GM12864 (cell line): ENCODE measurements around the gene ZNF496.

Source experiments
- DNase-seq: peaks from one replicate; pipeline ENCODE4 v3.0.0-alpha.2; 2011; ENCODE audit warnings: low read depth
- H3K4me3 ChIP-seq: 2 replicates; pipeline ENCODE4 v1.5.1; 2011; ENCODE audit warnings: mild to moderate bottlenecking, low read depth, low read length, control low read depth
- TF ChIP-seq, protein P1 (sequence below): IDR thresholded peaks from 2 replicates; pipeline ENCODE4 v1.5.1; 2011; ENCODE audit warnings: low read depth, mild to moderate bottlenecking, moderate library complexity, low read length, control low read depth, inconsistent platforms; ENCODE audit errors: missing control alignments

The ZNF496 gene

DNA sequence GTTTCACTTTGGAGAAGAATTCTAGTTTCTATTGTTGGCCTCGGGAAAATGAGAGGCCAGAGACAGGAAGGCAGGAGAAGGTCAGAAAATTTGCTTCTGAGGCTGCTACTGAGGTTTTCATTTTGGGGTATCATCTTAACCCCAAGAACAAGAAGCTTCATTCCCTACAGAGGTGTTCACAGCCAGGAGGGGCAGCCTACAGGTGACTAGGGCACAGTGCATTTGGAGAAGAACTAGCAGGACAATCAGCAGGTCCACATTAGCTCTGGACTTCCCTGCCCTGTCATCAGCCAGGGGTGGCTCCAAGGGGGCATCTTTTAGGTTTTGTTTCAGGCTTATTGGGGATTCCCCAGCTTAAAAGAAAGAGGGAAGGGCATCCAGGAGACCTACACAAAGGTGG is 12.1 kb upstream of the ZNF496 start:
- H3K4me3 ChIP-seq = no peak overlapping the region
- TF ChIP-seq, protein P1, sequence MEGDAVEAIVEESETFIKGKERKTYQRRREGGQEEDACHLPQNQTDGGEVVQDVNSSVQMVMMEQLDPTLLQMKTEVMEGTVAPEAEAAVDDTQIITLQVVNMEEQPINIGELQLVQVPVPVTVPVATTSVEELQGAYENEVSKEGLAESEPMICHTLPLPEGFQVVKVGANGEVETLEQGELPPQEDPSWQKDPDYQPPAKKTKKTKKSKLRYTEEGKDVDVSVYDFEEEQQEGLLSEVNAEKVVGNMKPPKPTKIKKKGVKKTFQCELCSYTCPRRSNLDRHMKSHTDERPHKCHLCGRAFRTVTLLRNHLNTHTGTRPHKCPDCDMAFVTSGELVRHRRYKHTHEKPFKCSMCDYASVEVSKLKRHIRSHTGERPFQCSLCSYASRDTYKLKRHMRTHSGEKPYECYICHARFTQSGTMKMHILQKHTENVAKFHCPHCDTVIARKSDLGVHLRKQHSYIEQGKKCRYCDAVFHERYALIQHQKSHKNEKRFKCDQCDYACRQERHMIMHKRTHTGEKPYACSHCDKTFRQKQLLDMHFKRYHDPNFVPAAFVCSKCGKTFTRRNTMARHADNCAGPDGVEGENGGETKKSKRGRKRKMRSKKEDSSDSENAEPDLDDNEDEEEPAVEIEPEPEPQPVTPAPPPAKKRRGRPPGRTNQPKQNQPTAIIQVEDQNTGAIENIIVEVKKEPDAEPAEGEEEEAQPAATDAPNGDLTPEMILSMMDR = peak; percentile 12
- DNase-seq = no peak

DNA sequence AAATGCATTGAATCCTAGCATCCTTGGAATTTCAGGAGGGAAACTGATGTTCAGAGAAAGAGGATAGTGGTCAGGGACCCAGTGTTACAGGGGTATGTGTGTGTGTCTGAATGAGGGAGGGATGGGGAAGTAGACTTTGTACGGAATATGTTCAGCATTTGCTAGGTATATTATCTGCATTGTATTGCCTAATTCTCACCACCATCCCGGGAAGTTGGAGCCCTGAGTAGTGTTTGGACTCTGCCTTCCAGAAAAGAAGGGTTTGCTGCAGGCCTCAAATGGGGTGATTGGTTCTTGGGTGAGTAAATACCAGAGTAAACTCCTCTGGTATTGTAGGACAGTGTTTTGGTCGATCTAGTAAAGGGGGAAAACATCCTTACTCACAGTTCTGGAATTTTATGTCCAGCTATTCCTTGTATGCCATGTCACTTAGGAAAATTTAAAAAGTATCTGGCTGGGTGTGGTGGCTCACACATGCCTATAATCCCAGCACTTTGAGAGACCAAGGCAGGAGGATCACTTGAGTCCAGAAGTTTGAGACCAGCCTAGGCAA is 7.1 kb upstream of the ZNF496 start:
- no peak overlapping the region for H3K4me3 ChIP-seq
- TF ChIP-seq, protein P1 = no peak
- DNase-seq = no peak

DNA sequence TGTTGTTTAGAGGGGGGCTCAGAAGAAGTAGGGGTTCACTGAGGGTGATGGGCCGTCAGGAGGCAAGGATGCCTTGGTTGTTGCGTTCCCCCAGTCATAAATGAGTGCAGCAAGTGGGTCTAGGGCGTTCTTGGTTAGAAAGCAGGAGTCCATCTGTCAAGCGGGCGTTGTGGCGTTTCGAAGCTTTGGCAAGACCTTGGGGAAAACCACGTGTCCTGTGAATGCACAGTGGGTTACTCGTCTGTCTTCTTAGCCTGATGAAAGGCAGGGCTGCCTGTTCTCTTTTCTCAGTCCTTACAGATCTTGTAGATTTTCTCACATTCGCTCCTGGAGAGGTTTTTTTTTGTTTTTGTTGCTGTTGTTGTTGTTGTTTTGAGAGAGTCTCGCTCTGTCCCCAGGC is 6.3 kb upstream of the ZNF496 start:
- no peak for DNase-seq
- TF ChIP-seq, protein P1 = no peak
- H3K4me3 ChIP-seq = no peak overlapping the region

DNA sequence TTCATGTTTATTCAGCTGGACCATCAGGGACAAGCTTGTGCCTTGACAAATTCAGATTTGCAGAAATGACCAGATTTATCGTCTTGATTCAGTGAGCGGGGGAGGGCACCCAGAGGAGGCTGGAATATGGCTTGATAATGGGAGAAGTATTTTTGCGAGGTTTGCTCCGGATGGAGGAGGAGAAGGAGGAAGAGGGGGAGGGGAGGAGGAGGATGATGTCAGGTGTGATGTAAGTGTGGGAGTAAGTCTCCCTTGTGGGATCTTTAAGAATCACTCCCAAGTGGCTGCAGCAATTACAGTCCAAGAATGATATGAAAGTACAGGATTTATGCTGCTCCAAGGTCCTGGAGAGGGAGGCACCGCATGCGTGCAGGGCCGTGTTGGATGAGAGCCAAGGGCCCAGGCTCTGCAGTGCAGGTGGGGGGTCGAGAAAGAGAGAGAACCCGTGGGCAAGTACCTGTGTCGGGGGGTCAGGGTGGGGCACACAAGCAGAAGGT is 5.6 kb upstream of the ZNF496 start:
- no peak for DNase-seq
- no peak overlapping the region for H3K4me3 ChIP-seq
- TF ChIP-seq, protein P1 = no peak

DNA sequence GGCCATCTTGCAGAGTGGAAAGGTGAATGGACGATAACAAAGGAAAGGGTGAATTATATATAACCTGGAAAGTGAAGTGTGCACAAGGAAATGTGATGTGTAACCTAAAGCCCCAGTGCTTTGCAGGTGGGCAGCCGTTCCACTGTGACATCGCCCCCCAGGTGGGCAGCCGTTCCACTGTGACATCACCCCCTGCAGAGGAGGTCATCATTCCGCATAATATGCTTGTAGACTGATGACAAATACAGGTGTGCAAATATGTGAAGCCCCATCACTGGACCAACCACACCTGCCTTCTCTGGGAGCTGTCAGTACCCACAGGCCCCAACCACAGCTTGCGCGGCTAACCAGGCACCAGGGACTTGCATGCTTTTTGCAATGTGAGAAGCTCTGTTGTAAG is 4.7 kb upstream of the ZNF496 start:
- TF ChIP-seq, protein P1 = no peak
- DNase-seq = no peak
- no peak overlapping the region for H3K4me3 ChIP-seq

DNA sequence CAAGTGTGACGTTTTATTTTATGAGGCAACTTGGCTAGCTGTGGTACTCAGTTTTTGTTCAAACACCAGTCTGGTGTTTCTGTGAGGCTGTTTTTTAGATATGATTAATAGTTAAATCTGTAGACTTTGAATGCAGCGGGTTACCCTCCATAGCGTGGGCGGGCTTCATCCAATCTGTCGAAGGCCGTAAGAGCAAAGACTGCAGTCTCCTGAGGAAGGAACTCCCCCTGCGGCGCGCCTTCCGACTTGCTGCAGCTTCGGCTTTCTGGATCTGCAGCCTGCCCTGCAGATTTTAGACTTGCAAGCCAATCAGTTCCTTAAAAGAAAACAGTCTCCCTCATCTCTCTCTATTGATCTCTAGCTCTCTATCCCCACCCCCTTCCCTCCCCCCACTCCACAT is 4.2 kb upstream of the ZNF496 start:
- H3K4me3 ChIP-seq = no peak overlapping the region

More for the DNA sequence above, 4.2 kb upstream of the ZNF496 start:
- TF ChIP-seq, protein P1 = no peak
- no peak for DNase-seq
